HepG2 (cell line): Measurements from ENCODE around the gene LARP1.

Experiments used
- TAF15 ChIP-seq: fragments of 200-400 bp; formaldehyde crosslinking; IDR thresholded peaks from one replicate; pipeline ENCODE4 v1.6.1; 2018; ENCODE audit warnings: mild to moderate bottlenecking, low read depth, low read length; ENCODE audit not compliant: poor library complexity, severe bottlenecking
- TFDP2 ChIP-seq: sonication (generic); formaldehyde crosslinking; IDR thresholded peaks from 2 replicates; pipeline ENCODE4 v1.4.0; 2020; ENCODE audit warnings: missing genetic modification reagents
- TP53 ChIP-seq: sonication (generic); formaldehyde crosslinking; conservative IDR thresholded peaks from 2 replicates; pipeline ENCODE4 v1.4.0; 2020; ENCODE audit warnings: missing genetic modification reagents

- TF ChIP-seq TFDP2 (CRISPR knock-in tag) = no peak
- TF ChIP-seq TP53 (CRISPR knock-in tag) = no peak
- no peak for TF ChIP-seq TAF15
Observed at GRCh38 chr5:154861946-154862345, 106.8 kb downstream of the LARP1 start.
